ENCODE measurements around the gene AUTS2.
"Not testable (repeated sequence)": the region's sequence is repeated elsewhere in the genome, so short reads cannot be mapped to it uniquely, and the experiment has no call there.

AUTS2 gene

DNA sequence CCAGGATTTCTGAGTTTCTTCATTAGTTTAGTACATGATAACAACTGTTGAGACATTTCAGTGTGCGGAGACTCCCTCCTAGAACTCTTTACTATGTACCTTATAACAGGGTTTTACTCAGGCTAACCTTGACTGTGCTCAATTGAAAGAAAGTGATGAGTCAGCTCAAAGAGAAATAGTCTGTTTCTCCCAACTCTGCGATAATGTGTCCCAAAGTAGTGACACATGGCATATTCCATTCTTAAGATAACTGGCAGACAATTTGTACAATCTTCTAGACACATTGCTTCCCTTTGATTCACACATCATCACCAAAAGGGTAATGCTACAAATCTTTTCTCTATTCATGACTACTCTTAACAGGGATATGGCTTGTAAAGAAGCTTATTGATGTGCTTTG is 645.2 kb downstream of the AUTS2 start:
- DNase-seq (ENCODE audit: insufficient read length, low spot score): no peak
- FAIRE-seq: no peak

- DNase-seq (ENCODE audit: insufficient read length, low spot score) (no peak), FAIRE-seq (no peak)
Measured at GRCh38 chr7:70257921-70258320, 659.6 kb downstream of the AUTS2 start.

- FAIRE-seq: no peak
- DNase-seq (ENCODE audit: insufficient read length, low spot score): no peak
Measured at GRCh38 chr7:70259502-70259901, 661.2 kb downstream of the AUTS2 start.

- DNase-seq (ENCODE audit: insufficient read length, low spot score) (no peak), FAIRE-seq (no peak)
Measured at GRCh38 chr7:70263471-70264255, 665.4 kb downstream of the AUTS2 start.

GRCh38 chr7:70266186-70266585 is 667.9 kb downstream of the AUTS2 start:
- no peak for DNase-seq (ENCODE audit: insufficient read length, low spot score)
- FAIRE-seq: no peak

DNA sequence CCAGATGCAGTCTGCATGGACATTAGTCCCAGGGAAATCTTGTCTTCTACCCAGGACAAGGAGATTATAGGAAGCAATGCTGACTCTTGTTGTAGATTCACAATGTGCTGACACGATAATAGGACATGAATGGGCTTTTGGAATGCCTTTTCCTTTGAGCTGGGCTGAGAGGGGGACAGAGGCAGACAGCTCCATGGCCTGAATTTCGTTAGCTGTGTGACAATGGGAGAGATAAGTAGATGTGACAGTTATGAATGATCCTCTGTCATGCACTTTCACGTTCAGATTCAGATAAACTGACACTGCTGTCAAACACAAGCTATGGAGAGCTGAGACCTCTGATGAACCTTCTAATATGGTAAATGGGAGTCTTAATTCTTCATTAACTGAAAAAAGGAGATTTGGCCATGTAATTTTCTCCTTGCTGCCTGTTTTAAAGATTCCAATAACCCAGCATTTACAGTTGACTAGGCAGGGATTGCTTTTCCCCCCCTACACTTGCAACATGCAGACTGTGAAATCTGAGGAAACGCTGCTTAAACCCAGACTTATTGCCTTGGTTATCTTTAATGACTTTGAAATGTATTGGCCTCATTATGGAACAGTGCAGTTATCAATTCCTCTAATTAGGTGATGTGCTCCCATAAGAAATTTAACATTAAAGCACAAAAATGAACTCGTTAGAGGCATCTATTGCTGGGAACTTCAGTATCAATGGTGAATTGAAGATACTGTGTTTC is 669.3 kb downstream of the AUTS2 start:
- FAIRE-seq (no peak), DNase-seq (ENCODE audit: insufficient read length, low spot score) (no peak)

DNA sequence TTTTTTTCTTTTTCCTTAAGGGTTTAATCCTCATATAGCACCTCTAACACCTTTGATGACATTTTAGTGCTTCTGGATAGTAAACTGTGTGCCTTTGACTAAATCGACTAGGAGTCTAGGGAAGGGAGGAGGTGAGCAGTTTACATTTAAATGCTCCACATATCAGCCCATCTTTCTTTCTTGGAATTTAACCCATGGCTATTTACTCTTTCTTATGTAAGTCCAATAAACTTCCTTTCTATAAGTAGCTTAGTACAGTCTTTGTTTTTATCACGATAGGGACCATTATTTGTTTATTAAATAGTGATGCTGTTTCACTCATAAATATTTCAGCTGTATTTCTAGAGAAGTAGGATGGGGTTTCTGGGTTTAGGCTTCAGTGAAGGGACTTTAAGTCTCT is 669.9 kb downstream of the AUTS2 start:
- DNase-seq (ENCODE audit: insufficient read length, low spot score) (no peak), FAIRE-seq (no peak)

DNA sequence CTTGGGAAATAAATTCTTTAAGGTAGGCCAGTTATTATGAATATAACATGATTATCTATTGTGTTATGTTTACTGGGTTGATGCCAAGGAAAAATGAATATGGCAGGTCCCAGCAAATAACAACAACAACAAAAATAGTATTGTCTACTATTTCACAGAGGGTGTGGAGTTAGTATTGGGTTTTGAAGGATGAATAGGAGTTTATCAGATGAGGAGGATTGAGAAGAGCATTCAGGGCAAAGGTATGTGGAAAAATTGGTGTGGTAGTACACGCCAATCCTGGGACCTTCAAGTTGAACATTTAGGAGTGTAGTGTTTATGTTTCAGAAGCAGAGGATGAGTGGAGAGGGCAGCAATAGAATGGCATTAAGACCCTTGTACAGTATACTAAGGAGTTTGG is 671.9 kb downstream of the AUTS2 start:
- FAIRE-seq: no peak
- no peak for DNase-seq (ENCODE audit: insufficient read length, low spot score)

GRCh38 chr7:70271617-70272081 is 673.4 kb downstream of the AUTS2 start:
- FAIRE-seq: no peak
- DNase-seq (ENCODE audit: insufficient read length, low spot score): no peak

- FAIRE-seq; DNase-seq (ENCODE audit: insufficient read length, low spot score): not testable (repeated sequence)
Measured at GRCh38 chr7:70275570-70275969, 677.3 kb downstream of the AUTS2 start.

GRCh38 chr7:70285187-70285586 is 686.9 kb downstream of the AUTS2 start:
- no peak for DNase-seq (ENCODE audit: insufficient read length, low spot score)
- FAIRE-seq: no peak

DNA sequence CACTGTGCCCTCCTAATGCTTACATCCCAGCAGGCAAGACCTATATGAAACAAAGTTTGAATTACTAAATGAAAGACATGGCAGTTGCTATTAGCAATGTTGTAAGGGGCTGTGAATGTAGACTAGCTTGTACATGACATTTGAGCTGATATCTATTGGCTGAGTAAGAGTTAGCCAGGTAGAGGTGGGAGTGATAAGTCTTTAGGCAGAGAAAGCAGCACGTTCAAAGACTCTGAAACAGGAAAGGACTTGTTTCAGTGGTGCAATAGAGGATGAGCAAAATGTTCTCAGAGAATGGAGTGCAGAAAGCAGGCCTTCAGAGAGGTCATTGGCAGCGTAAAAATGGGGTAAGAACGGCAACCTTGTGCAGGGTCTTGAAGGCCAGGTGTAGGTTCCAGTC is 687.6 kb downstream of the AUTS2 start:
- no peak for FAIRE-seq
- no peak for DNase-seq (ENCODE audit: insufficient read length, low spot score)

GRCh38 chr7:70288781-70289456 is 690.6 kb downstream of the AUTS2 start:
- DNase-seq (ENCODE audit: insufficient read length, low spot score) (no peak), FAIRE-seq (no peak)

DNA sequence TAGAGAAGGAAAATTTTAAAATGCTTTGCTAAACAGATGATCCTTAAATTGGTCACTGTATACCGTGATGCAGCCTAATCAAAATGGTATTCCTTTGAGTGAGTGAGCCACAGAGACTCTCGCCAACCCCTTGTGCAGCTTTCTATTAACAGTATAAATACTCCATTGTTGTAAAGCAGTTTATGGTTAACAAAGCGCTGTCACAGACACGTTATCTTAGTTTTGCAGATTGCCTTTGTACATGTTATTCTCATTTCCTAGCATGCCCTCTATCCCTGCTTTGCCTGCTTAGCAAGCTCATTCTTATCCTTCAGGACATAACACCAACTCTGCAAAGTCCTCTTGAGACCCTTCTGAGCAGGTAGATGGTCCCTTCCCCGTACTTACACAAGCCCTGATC is 694.4 kb downstream of the AUTS2 start:
- no peak for FAIRE-seq

DNA sequence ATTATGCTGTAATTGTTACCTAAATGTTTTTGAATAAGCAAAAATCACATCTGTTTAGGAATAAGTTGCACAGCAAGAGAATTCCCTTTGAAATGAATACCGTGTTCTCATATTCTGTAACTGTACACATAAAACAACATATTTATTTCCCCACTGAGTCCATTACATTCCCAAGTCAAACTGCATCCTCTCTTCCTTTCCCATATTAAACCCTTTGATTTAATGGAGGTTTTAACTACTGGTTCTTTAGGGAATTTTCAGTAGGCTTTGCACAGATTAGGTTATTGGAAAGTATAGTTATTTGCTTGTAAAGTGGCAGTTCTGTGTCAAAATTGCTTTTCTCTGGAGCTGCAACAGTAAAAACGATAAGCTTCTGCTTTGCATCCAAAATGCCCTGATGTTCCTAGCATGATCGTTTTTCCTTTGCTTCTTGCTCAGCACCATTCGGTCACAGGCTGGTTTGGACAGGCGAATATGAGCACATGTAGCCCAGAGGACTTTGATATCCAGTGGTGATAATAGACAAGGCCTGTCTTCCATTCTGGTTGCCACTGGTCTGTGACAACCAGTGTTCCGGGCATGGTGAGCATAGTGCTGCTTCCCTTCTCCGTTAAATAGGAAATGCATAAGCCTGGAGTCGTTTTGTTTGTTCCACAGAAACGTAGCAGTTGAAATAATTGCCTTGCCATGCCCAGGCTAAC is 696.1 kb downstream of the AUTS2 start:
- no peak for FAIRE-seq
- no peak for DNase-seq (ENCODE audit: insufficient read length, low spot score)

More for the DNA sequence above, 694.4 kb downstream of the AUTS2 start:
- DNase-seq (ENCODE audit: insufficient read length, low spot score): no peak

GRCh38 chr7:70298780-70299471 is 700.7 kb downstream of the AUTS2 start:
- no peak for DNase-seq (ENCODE audit: insufficient read length, low spot score)
- FAIRE-seq: no peak

GRCh38 chr7:70299472-70299807 is 701.2 kb downstream of the AUTS2 start:
- FAIRE-seq (no peak), DNase-seq (ENCODE audit: insufficient read length, low spot score) (no peak)

DNA sequence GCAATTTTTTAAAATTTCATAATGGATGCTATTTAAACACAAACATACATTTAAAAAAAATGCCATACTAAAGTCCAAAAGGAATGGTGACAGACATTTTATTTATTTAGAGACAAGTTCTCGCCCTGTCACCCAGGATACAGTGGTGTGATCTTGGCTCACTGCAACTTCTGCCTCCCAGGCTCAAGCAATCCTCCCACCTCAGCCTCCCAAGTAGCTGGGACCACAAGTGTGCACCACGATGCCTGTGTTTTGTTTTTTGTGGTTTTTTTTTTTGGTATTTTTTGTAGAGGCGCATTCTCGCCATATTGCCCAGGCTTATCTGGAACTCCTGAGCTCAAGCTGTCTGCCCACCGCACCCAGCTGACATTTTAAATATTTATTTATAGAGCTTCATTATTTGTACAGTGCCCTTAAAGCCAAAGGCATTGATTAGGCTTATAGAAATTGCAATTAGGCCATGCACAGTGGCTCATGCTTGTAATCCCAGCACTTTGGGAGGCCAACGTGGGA is 703.5 kb downstream of the AUTS2 start:
- no peak for DNase-seq (ENCODE audit: insufficient read length, low spot score)
- no peak for FAIRE-seq

DNA sequence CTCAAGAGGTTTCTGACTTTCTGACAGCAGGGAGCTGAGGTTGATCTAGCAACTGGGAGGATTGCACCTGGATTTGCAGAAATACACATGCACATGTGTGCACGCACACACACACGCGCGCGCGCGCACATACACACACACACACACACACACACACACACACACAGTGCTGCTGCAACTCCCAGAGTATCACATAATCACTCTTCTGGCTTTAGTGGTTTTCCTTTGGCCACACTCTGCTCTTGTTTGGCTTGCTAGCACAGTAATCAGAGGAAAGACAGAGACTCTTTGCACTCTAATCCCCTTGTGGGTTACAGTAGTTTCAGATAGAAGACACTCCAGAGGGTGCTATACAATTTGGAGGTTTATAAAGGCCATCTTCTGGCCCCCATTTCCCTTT is 705.0 kb downstream of the AUTS2 start:
- DNase-seq (ENCODE audit: insufficient read length, low spot score) (no peak), FAIRE-seq (no peak)

GRCh38 chr7:70303780-70304179 is 705.5 kb downstream of the AUTS2 start:
- DNase-seq (ENCODE audit: insufficient read length, low spot score) (no peak), FAIRE-seq (no peak)

Data from GM19239 (cell line).